Thoracic aorta (tissue), 2 donors: Measurements from ENCODE around the gene CCDC195. TPM values are rescaled to one million over a fixed set of nuclear protein-coding genes. Genes with fewer than 3 reads are reported as not detected.

Source experiments
- ATAC-seq: fragments of 150-250 bp; one replicate; pipeline ENCODE4 v1.8.0; 2017; ENCODE audit warnings: low read depth; ENCODE audit not compliant: insufficient number of reproducible peaks, low FRiP score
- DNase-seq: peaks from one replicate; pipeline ENCODE4 v3.0.0-alpha.2; 2020; ENCODE audit warnings: low spot score
- H3K27ac ChIP-seq, 2 donors: fragments of 200-600 bp; sonication (generic); 1 replicate in 1 of 2; 2 replicates in 1 of 2; pipeline ENCODE4 v1.5.1; 2016; ENCODE audit warnings: mild to moderate bottlenecking in 2 of 2, moderate library complexity in 2 of 2
- H3K27me3 ChIP-seq: fragments of 200-600 bp; sonication (generic); replicated peaks from 2 replicates; pipeline ENCODE4 v1.6.0; 2016; ENCODE audit warnings: mild to moderate bottlenecking; ENCODE audit not compliant: insufficient read depth
- H3K36me3 ChIP-seq: fragments of 200-600 bp; sonication (generic); one replicate; pipeline ENCODE4 v1.5.1; 2016
- H3K4me1 ChIP-seq, 2 donors: fragments of 200-600 bp; sonication (generic); 1 replicate in 1 of 2; 2 replicates in 1 of 2; pipeline versions ENCODE4 v1.5.1 to v1.6.0; 2016; ENCODE audit warnings: low read depth in 2 of 2, mild to moderate bottlenecking in 1 of 2; ENCODE audit not compliant: control insufficient read depth in 1 of 2
- H3K4me3 ChIP-seq: fragments of 200-600 bp; sonication (generic); 2 replicates; pipeline ENCODE4 v1.5.1; 2016; ENCODE audit warnings: mild to moderate bottlenecking
- H3K9me3 ChIP-seq: fragments of 200-600 bp; sonication (generic); 2 replicates; pipeline ENCODE4 v1.5.1; 2016
- total RNA-seq, 2 donors: library from RNA; depleted of rRNA; stranded (reverse); fragments of >200 nt; gene quantifications; one replicate each; pipeline versions ENCODE4 v1.1.0 to v1.2.3, GENCODE V29; 2016
- TF ChIP-seq, protein P1 (sequence below): fragments of 200-600 bp; sonication (generic); IDR thresholded peaks from one replicate; pipeline ENCODE4 v1.5.1; 2019; ENCODE audit warnings: antibody characterized with exemption

The CCDC195 gene
- total RNA-seq, 2 donors from 2014 or later = not detected

DNA sequence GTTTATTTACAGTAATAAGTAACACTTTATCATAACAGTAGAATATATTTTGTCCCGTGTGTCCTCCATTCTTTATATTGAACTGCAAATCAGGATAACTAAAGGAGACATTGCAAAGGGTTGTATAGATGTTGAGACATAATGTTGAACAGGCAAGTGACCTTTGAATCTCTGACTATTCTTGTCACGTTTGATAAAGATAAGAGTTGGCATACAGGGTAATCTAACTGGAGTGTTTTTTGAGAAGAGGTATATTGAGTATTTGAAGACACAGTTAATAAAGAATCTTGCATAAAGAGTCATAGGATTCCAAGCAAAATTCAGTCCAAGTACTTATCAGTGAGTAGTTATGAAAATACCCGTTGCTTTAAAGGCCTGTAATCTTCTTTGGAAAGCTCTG, 21.7 kb downstream of the CCDC195 start:
- no peak for DNase-seq
- H3K4me1 ChIP-seq = no peaks in the 10 kb centered on the region
- H3K36me3 ChIP-seq = no peaks in the 10 kb centered on the region
- H3K27ac ChIP-seq = no peak overlapping the region
- no peak overlapping the region for H3K4me3 ChIP-seq
- no peak for ATAC-seq
- no peaks in the 10 kb centered on the region for H3K9me3 ChIP-seq
- H3K27me3 ChIP-seq = no peaks in the 10 kb centered on the region
- TF ChIP-seq, protein P1, sequence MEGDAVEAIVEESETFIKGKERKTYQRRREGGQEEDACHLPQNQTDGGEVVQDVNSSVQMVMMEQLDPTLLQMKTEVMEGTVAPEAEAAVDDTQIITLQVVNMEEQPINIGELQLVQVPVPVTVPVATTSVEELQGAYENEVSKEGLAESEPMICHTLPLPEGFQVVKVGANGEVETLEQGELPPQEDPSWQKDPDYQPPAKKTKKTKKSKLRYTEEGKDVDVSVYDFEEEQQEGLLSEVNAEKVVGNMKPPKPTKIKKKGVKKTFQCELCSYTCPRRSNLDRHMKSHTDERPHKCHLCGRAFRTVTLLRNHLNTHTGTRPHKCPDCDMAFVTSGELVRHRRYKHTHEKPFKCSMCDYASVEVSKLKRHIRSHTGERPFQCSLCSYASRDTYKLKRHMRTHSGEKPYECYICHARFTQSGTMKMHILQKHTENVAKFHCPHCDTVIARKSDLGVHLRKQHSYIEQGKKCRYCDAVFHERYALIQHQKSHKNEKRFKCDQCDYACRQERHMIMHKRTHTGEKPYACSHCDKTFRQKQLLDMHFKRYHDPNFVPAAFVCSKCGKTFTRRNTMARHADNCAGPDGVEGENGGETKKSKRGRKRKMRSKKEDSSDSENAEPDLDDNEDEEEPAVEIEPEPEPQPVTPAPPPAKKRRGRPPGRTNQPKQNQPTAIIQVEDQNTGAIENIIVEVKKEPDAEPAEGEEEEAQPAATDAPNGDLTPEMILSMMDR = no peak

DNA sequence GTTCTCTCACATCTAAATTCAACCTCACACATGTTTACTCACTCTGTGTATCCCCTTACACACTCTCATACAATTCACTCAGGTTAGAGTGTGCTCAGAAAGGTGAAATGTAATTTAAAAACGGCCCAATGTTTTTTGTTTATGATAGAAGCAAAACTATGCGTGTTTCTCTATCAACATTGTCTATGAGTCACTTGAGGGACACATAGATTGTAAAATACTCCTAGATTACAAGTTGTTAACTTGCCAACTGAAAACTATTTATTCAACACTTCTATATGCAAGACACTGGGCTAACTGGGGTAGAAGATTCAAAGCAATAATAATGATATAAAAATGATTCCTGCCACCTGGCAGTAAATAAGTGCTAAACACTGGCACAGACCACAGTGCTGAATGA, 24.6 kb downstream of the CCDC195 start:
- no peaks in the 10 kb centered on the region for H3K27me3 ChIP-seq
- H3K9me3 ChIP-seq = no peaks in the 10 kb centered on the region
- no peak for ATAC-seq
- H3K27ac ChIP-seq = no peak overlapping the region
- no peaks in the 10 kb centered on the region for H3K36me3 ChIP-seq
- no peak overlapping the region for H3K4me3 ChIP-seq
- TF ChIP-seq, protein P1 = no peak
- H3K4me1 ChIP-seq = no peaks in the 10 kb centered on the region
- no peak for DNase-seq

- Histone ChIP-seq H3K4me1 (no peaks in the 10 kb centered on the region), H3K9me3 (no peaks in the 10 kb centered on the region), H3K27me3 (no peaks in the 10 kb centered on the region), H3K4me3 (no peak overlapping the region), H3K27ac (no peak overlapping the region), H3K36me3 (no peaks in the 10 kb centered on the region)
- TF ChIP-seq, protein P1 = no peak
- no peak for ATAC-seq
- no peak for DNase-seq
Measured at GRCh38 chr2:224690868-224691267, 25.3 kb downstream of the CCDC195 start.

DNA sequence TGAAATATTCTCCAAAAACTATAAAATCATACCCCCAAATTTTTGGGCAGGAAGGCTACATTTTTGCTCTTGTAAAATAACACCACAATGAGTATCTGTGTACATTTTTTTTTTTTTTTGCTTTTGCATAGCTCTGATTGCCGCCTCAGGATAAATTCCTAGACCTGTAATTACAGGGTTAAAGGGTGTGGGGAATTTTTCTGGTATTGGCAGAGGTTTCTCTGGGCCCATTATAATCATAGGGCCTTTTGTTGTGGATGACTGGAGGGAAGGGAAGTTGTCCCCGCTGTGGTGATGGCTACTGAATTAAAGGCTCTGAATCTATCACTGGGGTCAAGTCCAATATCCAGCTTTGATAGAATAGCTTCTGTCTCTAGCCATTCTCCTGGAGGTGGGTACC, 26.6 kb downstream of the CCDC195 start:
- DNase-seq (no peak), ATAC-seq (no peak)
- Histone ChIP-seq H3K9me3 (no peaks in the 10 kb centered on the region), H3K4me1 (no peaks in the 10 kb centered on the region), H3K36me3 (no peaks in the 10 kb centered on the region), H3K27me3 (no peaks in the 10 kb centered on the region), H3K27ac (no peak overlapping the region), H3K4me3 (no peak overlapping the region)
- TF ChIP-seq, protein P1 = no peak

GRCh38 chr2:224688997-224689396, 27.2 kb downstream of the CCDC195 start:
- Histone ChIP-seq H3K36me3 (no peaks in the 10 kb centered on the region), H3K9me3 (no peaks in the 10 kb centered on the region), H3K4me1 (no peaks in the 10 kb centered on the region), H3K27me3 (no peaks in the 10 kb centered on the region), H3K4me3 (no peak overlapping the region), H3K27ac (no peak overlapping the region)
- ATAC-seq (no peak), DNase-seq (no peak)
- TF ChIP-seq, protein P1 = no peak
